ENCODE measurements around the gene NME7. TPM values are rescaled to one million over a fixed set of nuclear protein-coding genes. Genes with fewer than 3 reads are reported as not detected.
A peak's percentile ranks its signal among the peaks of the same experiment; 100 is the strongest.

NME7 gene
- total and polyA plus RNA-seq, 2 experiments from 2014 or later = 39.1 to 48.5 TPM

DNA sequence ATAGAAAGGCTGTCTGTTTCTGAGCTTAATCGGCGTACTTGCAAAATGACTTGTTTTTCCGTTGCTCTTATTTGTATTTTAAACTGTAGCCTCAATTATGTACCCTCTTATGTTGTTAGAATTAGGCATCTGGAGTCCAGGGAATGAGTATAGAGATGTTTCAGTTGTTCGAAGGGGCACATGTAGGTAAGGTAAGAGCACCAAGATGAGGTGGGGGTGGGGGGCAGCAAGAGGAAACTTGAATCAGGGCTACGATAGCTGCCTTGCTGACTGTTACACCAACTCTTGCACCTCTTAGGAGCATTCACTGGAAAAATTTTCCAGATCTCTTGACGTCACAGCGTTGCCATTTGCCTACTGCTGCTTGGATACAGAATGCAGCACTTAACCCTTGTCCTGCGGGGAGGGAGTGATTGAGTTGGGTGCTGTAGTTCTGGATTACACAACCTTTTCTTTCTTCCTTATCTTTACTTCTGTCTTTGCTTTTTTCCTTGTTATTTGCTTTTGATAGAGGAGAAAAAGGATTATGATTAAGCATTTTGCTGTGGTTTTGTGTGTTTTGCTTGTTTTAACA lies 257.9 kb downstream of the NME7 start:
- H4K20me1 ChIP-seq (replicated peaks; ENCODE audit: insufficient read depth) = no peaks in the 10 kb centered on the region; the same call in 1 of the 2 replicates
- H3K36me3 Mint-ChIP-seq (ENCODE audit: low read depth) = peaks cover 44% of the 10 kb centered on the region
- ATAC-seq = no peak

DNA sequence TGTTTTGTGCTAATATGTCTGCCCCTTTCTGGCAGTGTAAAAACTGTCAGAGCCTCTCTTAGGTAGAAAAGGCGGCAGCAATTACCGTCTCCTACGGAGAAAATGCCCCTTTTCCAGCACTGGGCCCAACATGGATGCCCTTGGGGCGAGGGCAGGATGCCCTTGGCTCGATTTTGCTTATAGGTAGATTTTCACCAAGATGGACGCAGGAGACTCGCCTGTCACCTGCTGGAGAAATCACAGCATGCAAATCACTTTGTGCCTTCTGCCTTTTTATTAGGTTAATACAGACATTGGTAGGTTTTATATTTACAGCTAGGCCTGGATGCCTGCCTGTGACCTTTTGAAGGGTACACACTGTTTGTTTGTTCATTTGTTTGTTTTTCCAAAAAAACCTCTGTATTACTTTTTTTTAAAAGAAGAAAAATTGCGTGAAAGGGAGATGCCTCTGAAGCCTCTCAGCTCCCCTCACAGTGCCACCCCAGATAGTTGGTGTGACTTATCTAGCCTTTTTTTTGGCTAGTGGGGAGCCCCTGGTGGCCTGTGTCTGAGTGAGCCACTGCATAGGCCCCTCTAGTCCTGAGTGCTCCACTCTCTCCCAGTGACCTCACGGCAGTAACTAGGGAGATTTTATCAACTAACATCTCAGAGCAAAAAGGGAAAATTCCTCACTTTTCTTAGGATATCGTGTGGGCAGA lies 258.6 kb downstream of the NME7 start:
- Histone ChIP-seq H3K79me2 (replicated peaks; ENCODE audit: insufficient read depth) (peaks cover 65% of the 10 kb centered on the region), H2AFZ (no peak overlapping the region), H3K4me1 (ENCODE audit: insufficient read depth) (peaks cover 58% of the 10 kb centered on the region), H3F3A (replicated peaks; ENCODE audit: low read depth) (0 out of 2 replicates have a peak, but pooled peaks cover 9% of the 10 kb centered on the region), H3K27ac (ENCODE audit: low read depth) (peak overlapping the region; percentile 81), H3K4me2 (peak overlapping the region; percentile 94), H3K4me3 (peak overlapping the region; percentile 94), H3K27me3 (ENCODE audit: insufficient read depth) (peaks cover 3% of the 10 kb centered on the region; the same call in 1 of the 2 replicates), H3K9me2 (ENCODE audit: insufficient read depth) (no peaks in the 10 kb centered on the region), H3K36me3 (ENCODE audit: insufficient read depth) (peaks cover 21% of the 10 kb centered on the region), H4K20me1 (replicated peaks; ENCODE audit: insufficient read depth) (no peaks in the 10 kb centered on the region; the same call in 1 of the 2 replicates)
- Mint-ChIP-seq H3K27ac (peak overlapping the region; percentile 79; the same call in 1 of the 2 replicates), H3K9me3 (peaks cover 4% of the 10 kb centered on the region; the same call in 1 of the 3 replicates), H3K27me3 (ENCODE audit: insufficient read depth, low read depth, poor library complexity) (peaks cover 7% of the 10 kb centered on the region), H3K36me3 (ENCODE audit: low read depth) (peaks cover 38% of the 10 kb centered on the region), H3K4me1 (peaks cover 57% of the 10 kb centered on the region), H3K4me3 (peak overlapping the region; percentile 88)
- DNase-seq (ENCODE audit: low spot score) (peak; percentile 46), ATAC-seq (no peak)
- TF ChIP-seq CREB1 (CRISPR knock-in tag; IDR thresholded peaks at IDR 0.05; ENCODE audit: low read depth) = no peak
- no peak for TF ChIP-seq STAT1 (IDR thresholded peaks at IDR 0.05; ENCODE audit: unreplicated experiment)
- TF ChIP-seq EZH2phosphoT487 (IDR thresholded peaks at IDR 0.05; ENCODE audit: unreplicated experiment) = no peak
- no peak for TF ChIP-seq JUNB (IDR thresholded peaks at IDR 0.05; ENCODE audit: unreplicated experiment)
- no peak for TF ChIP-seq POLR2AphosphoS5 (IDR thresholded peaks at IDR 0.05; ENCODE audit: low read depth)
- TF ChIP-seq, protein P1, sequence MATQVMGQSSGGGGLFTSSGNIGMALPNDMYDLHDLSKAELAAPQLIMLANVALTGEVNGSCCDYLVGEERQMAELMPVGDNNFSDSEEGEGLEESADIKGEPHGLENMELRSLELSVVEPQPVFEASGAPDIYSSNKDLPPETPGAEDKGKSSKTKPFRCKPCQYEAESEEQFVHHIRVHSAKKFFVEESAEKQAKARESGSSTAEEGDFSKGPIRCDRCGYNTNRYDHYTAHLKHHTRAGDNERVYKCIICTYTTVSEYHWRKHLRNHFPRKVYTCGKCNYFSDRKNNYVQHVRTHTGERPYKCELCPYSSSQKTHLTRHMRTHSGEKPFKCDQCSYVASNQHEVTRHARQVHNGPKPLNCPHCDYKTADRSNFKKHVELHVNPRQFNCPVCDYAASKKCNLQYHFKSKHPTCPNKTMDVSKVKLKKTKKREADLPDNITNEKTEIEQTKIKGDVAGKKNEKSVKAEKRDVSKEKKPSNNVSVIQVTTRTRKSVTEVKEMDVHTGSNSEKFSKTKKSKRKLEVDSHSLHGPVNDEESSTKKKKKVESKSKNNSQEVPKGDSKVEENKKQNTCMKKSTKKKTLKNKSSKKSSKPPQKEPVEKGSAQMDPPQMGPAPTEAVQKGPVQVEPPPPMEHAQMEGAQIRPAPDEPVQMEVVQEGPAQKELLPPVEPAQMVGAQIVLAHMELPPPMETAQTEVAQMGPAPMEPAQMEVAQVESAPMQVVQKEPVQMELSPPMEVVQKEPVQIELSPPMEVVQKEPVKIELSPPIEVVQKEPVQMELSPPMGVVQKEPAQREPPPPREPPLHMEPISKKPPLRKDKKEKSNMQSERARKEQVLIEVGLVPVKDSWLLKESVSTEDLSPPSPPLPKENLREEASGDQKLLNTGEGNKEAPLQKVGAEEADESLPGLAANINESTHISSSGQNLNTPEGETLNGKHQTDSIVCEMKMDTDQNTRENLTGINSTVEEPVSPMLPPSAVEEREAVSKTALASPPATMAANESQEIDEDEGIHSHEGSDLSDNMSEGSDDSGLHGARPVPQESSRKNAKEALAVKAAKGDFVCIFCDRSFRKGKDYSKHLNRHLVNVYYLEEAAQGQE (IDR thresholded peaks at IDR 0.05; ENCODE audit: unreplicated experiment) = no peak
- TF ChIP-seq, protein P2, sequence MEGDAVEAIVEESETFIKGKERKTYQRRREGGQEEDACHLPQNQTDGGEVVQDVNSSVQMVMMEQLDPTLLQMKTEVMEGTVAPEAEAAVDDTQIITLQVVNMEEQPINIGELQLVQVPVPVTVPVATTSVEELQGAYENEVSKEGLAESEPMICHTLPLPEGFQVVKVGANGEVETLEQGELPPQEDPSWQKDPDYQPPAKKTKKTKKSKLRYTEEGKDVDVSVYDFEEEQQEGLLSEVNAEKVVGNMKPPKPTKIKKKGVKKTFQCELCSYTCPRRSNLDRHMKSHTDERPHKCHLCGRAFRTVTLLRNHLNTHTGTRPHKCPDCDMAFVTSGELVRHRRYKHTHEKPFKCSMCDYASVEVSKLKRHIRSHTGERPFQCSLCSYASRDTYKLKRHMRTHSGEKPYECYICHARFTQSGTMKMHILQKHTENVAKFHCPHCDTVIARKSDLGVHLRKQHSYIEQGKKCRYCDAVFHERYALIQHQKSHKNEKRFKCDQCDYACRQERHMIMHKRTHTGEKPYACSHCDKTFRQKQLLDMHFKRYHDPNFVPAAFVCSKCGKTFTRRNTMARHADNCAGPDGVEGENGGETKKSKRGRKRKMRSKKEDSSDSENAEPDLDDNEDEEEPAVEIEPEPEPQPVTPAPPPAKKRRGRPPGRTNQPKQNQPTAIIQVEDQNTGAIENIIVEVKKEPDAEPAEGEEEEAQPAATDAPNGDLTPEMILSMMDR (conservative IDR thresholded peaks at IDR 0.05; ENCODE audit: low read depth in 2 of 2) = peak; percentile 25 to 38
- no peak for TF ChIP-seq EZH2 (IDR thresholded peaks at IDR 0.05; ENCODE audit: low read depth, unreplicated experiment)

More for the DNA sequence above, 257.9 kb downstream of the NME7 start:
- peaks cover 57% of the 10 kb centered on the region for H3K4me1 Mint-ChIP-seq
- Histone ChIP-seq H3K27ac (ENCODE audit: low read depth) (peak overlapping the region; percentile 81), H3K27me3 (ENCODE audit: insufficient read depth) (no peaks in the 10 kb centered on the region), H3K4me2 (peak overlapping the region; percentile 94), H3F3A (replicated peaks; ENCODE audit: low read depth) (0 out of 2 replicates have a peak, but pooled peaks cover 9% of the 10 kb centered on the region), H3K36me3 (ENCODE audit: insufficient read depth) (peaks cover 21% of the 10 kb centered on the region), H2AFZ (no peak overlapping the region), H3K79me2 (replicated peaks; ENCODE audit: insufficient read depth) (peaks cover 72% of the 10 kb centered on the region), H3K9me2 (ENCODE audit: insufficient read depth) (no peaks in the 10 kb centered on the region), H3K4me3 (peak overlapping the region; percentile 94), H3K4me1 (ENCODE audit: insufficient read depth) (peaks cover 60% of the 10 kb centered on the region)
- H3K4me3 Mint-ChIP-seq = peak overlapping the region; percentile 30
- DNase-seq (ENCODE audit: low spot score) = peak; percentile 28
- H3K9me3 Mint-ChIP-seq = peaks cover 4% of the 10 kb centered on the region; the same call in 1 of the 3 replicates
- H3K27me3 Mint-ChIP-seq (ENCODE audit: insufficient read depth, low read depth, poor library complexity) = peaks cover 7% of the 10 kb centered on the region
- peak overlapping the region; percentile 79 for H3K27ac Mint-ChIP-seq
- peak; percentile 65; the same call in 1 of the 2 replicates for TF ChIP-seq CREB1 (CRISPR knock-in tag; IDR thresholded peaks at IDR 0.05; ENCODE audit: low read depth)
- TF ChIP-seq ZNF331 (CRISPR knock-in tag; IDR thresholded peaks at IDR 0.05; ENCODE audit: low read depth) = no peak
